ENCODE results near the gene TAF5. TPM values are rescaled to one million over a fixed set of nuclear protein-coding genes. Genes with fewer than 3 reads are reported as not detected.

TAF5 gene
- total and polyA plus RNA-seq, 2 donors from 2014 or later: 1.5 to 2.5 TPM

DNA sequence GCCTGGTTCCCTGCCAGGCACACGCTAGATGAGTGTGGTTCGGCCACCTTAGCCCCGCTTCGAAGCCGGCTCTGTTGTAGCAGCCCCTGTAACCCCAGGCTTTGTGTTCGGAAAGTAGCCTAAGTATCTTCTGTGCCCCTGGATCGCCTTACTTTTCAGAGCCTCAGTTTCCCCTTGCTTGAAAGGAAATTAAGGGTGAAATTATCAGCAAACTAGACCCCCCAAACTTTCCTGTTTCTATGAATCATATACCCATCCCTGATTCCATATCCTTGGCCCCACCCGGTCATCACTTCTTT is 29.0 kb downstream of the TAF5 start:
- intact Hi-C loops (cut with DNase I): no loop called here
- DNase-seq (no peak), FAIRE-seq (no peak)
- Histone ChIP-seq H3K4me1 (ENCODE audit: control insufficient read depth in 2 of 3, insufficient read depth in 2 of 3, low read depth in 1 of 3, low read length in 3 of 3) (peaks cover 0 to 7% (median 0%) of the 10 kb centered on the region in 3 donors), H3K27me3 (ENCODE audit: control insufficient read depth, insufficient read depth, low read length) (no peaks in the 10 kb centered on the region), H3K36me3 (ENCODE audit: control insufficient read depth in 2 of 3, insufficient read depth in 3 of 3, low read length in 3 of 3) (peaks cover 5 to 25% (median 7%) of the 10 kb centered on the region in 3 donors), H3K4me3 (ENCODE audit: low read length in 3 of 3) (peak overlapping the region; percentile 99), H3K27ac (ENCODE audit: low read depth in 2 of 2, low read length in 2 of 2) (no peak overlapping the region), H3K9ac (ENCODE audit: low read length in 3 of 3) (peak overlapping the region; percentile 71 to 98 (median 92)), H3K9me3 (ENCODE audit: control insufficient read depth in 2 of 3, insufficient read depth in 1 of 3, low read length in 3 of 3) (no peaks in the 10 kb centered on the region)
- TF ChIP-seq, protein P1, sequence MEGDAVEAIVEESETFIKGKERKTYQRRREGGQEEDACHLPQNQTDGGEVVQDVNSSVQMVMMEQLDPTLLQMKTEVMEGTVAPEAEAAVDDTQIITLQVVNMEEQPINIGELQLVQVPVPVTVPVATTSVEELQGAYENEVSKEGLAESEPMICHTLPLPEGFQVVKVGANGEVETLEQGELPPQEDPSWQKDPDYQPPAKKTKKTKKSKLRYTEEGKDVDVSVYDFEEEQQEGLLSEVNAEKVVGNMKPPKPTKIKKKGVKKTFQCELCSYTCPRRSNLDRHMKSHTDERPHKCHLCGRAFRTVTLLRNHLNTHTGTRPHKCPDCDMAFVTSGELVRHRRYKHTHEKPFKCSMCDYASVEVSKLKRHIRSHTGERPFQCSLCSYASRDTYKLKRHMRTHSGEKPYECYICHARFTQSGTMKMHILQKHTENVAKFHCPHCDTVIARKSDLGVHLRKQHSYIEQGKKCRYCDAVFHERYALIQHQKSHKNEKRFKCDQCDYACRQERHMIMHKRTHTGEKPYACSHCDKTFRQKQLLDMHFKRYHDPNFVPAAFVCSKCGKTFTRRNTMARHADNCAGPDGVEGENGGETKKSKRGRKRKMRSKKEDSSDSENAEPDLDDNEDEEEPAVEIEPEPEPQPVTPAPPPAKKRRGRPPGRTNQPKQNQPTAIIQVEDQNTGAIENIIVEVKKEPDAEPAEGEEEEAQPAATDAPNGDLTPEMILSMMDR (IDR thresholded peaks at IDR 0.05; ENCODE audit: borderline replicate concordance, extremely low read depth, insufficient read depth): no peak

DNA sequence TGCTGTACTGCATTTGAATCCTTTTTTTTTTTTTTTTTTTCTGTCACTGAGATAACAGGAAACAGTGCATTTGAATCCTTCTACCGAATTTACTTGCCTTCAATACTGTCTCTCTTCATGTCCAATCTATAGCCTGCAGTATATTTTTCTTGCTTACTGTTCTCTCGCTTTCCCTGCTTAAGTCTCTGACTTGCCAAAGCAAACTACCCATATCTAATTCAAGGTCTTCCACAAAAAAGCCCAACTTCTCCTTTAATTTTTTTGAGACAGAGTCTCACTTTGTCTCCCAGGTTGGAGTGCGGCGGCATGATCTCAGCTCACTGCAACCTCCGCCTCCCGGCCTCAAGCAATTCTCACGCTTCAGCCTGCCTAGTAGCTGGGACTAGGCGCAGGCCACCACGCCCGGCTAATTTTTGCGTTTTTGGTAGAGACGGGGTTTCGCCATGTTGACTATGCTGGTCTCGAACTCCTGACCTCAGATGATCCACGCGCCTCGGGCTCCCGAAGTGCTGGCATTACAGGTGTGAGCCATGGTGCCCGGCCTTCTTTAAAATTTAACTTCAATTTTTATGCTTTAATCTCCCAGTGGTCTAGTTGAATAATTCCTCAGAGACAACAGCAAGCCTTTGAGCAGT is 29.5 kb downstream of the TAF5 start:
- no peaks in the 10 kb centered on the region for H3K9me3 ChIP-seq (ENCODE audit: control insufficient read depth in 2 of 3, insufficient read depth in 1 of 3, low read length in 3 of 3)
- DNase-seq (peak in 2 of 5 donors; percentile 4 to 10), FAIRE-seq (no peak)
- TF ChIP-seq, protein P1 (IDR thresholded peaks at IDR 0.05; ENCODE audit: borderline replicate concordance, extremely low read depth, insufficient read depth): no peak
- no peaks in the 10 kb centered on the region for H3K27me3 ChIP-seq (ENCODE audit: control insufficient read depth, insufficient read depth, low read length)
- H3K36me3 ChIP-seq (ENCODE audit: control insufficient read depth in 2 of 3, insufficient read depth in 3 of 3, low read length in 3 of 3): peaks cover 5 to 21% (median 7%) of the 10 kb centered on the region in 3 donors
- peaks cover 0 to 7% (median 0%) of the 10 kb centered on the region in 3 donors for H3K4me1 ChIP-seq (ENCODE audit: control insufficient read depth in 2 of 3, insufficient read depth in 2 of 3, low read depth in 1 of 3, low read length in 3 of 3)
- H3K27ac ChIP-seq (ENCODE audit: low read depth in 2 of 2, low read length in 2 of 2): no peak overlapping the region
- H3K4me3 ChIP-seq (ENCODE audit: low read length in 3 of 3): peak overlapping the region; percentile 99
- peak overlapping the region in 2 of 3 donors; percentile 71 to 98 for H3K9ac ChIP-seq (ENCODE audit: low read length in 3 of 3)
- intact Hi-C loops (cut with DNase I): no loop called here

DNA sequence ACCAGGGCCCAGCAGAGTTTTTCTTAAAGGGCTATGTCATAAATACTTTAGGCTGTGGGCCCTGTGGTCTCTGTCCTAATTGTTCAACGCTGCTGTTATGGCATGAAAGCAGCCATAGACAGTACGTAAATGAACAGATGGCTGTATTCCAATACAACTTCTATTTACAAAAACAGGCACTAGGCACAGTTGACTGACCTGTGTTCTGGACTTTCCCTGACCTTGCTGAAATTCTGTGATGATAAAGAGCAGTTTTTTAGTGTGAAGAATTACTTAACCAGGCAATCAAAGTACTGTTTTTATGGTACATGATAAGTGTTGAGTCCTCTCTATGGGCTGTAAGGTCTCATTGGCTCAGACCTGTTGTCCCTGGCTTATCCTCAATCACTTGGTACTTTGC is 45.8 kb downstream of the TAF5 start:
- no peaks in the 10 kb centered on the region for H3K9me3 ChIP-seq (ENCODE audit: control insufficient read depth in 2 of 3, insufficient read depth in 1 of 3, low read length in 3 of 3)
- DNase-seq: no peak
- intact Hi-C loops (cut with DNase I): no loop called here
- no peak overlapping the region for H3K4me3 ChIP-seq (ENCODE audit: low read length in 3 of 3)
- H3K36me3 ChIP-seq (ENCODE audit: control insufficient read depth in 2 of 3, insufficient read depth in 3 of 3, low read length in 3 of 3): peaks cover 27 to 60% (median 46%) of the 10 kb centered on the region in 3 donors
- TF ChIP-seq, protein P1 (IDR thresholded peaks at IDR 0.05; ENCODE audit: borderline replicate concordance, extremely low read depth, insufficient read depth): no peak
- no peaks in the 10 kb centered on the region for H3K4me1 ChIP-seq (ENCODE audit: control insufficient read depth in 2 of 3, insufficient read depth in 2 of 3, low read depth in 1 of 3, low read length in 3 of 3)
- no peak for FAIRE-seq
- H3K27me3 ChIP-seq (ENCODE audit: control insufficient read depth, insufficient read depth, low read length): no peaks in the 10 kb centered on the region
- no peak overlapping the region for H3K27ac ChIP-seq (ENCODE audit: low read depth in 2 of 2, low read length in 2 of 2)
- H3K9ac ChIP-seq (ENCODE audit: low read length in 3 of 3): no peak overlapping the region
